CD4-positive, alpha-beta T cell treated with Interleukin-15 for 4 hours (primary cell): ENCODE results near the gene ABHD18.

Experiments
- DNase-seq: peaks from one replicate; pipeline ENCODE4 v3.0.0-alpha.2; 2020; ENCODE audit warnings: low spot score

The ABHD18 gene

GRCh38 chr4:128068918-128069317, 103.7 kb downstream of the ABHD18 start:
- DNase-seq: no peak

GRCh38 chr4:128076464-128076863, 111.3 kb downstream of the ABHD18 start:
- no peak for DNase-seq
